H1 (cell line): ENCODE data around the gene ZNF462. TPM values are rescaled to one million over a fixed set of nuclear protein-coding genes. Genes with fewer than 3 reads are reported as not detected.

Experiments
- BACH1 ChIP-seq: IDR thresholded peaks from 2 replicates; pipeline ENCODE4 v1.6.1; 2012; ENCODE audit warnings: low read length, improper control_type of control experiment
- BRCA1 ChIP-seq: IDR thresholded peaks from 2 replicates; pipeline ENCODE4 v1.6.1; 2012; ENCODE audit warnings: low read depth, low read length, improper control_type of control experiment
- CEBPB ChIP-seq: IDR thresholded peaks from 2 replicates; pipeline ENCODE4 v1.6.1; 2012; ENCODE audit warnings: low read depth, low read length
- CTBP2 ChIP-seq: IDR thresholded peaks from 2 replicates; pipeline ENCODE4 v1.7.0; 2011; ENCODE audit warnings: borderline replicate concordance, mild to moderate bottlenecking, moderate library complexity, mixed read lengths, low read length; ENCODE audit not compliant: insufficient read depth, insufficient read length
- JUN ChIP-seq: IDR thresholded peaks from 2 replicates; pipeline ENCODE4 v1.6.1; 2011; ENCODE audit warnings: low read depth, mild to moderate bottlenecking, improper control_type of control experiment, low read length
- JUND ChIP-seq: IDR thresholded peaks from 2 replicates; pipeline ENCODE4 v1.6.1; 2011; ENCODE audit warnings: mild to moderate bottlenecking, improper control_type of control experiment, low read length
- KDM5A ChIP-seq: fragments of 200-600 bp; IDR thresholded peaks from 2 replicates; pipeline ENCODE4 v1.7.1; 2012; ENCODE audit warnings: mild to moderate bottlenecking, low read length, inconsistent platforms, mixed read lengths
- PHF8 ChIP-seq: fragments of 200-600 bp; sonication (generic); conservative IDR thresholded peaks from 2 replicates; pipeline ENCODE4 v1.7.1; 2012; ENCODE audit warnings: low read depth, mild to moderate bottlenecking, inconsistent platforms, low read length, moderate library complexity
- RNF2 ChIP-seq: fragments of 200-900, 300-1000 bp; sonication (generic); IDR thresholded peaks from 2 replicates; pipeline ENCODE4 v1.7.1; 2016; ENCODE audit warnings: borderline replicate concordance, low read depth, mild to moderate bottlenecking, antibody characterized with exemption, low read length; ENCODE audit not compliant: poor library complexity, severe bottlenecking; ENCODE audit errors: missing control alignments
- SIRT6 ChIP-seq: IDR thresholded peaks from one replicate; pipeline ENCODE4 v1.7.1; 2012; ENCODE audit warnings: low read length, inconsistent platforms
- SIX5 ChIP-seq: IDR thresholded peaks from 2 replicates; pipeline ENCODE4 v1.6.1; 2011; ENCODE audit warnings: mild to moderate bottlenecking, low read depth, low read length
- SUZ12 ChIP-seq: fragments of 200-600 bp; sonication (generic); IDR thresholded peaks from 2 replicates; pipeline ENCODE4 v1.6.1; 2012; ENCODE audit warnings: mild to moderate bottlenecking, inconsistent platforms, low read length, moderate library complexity, mixed read lengths
- polyA plus RNA-seq, 7 experiments: library from polyadenylated mRNA; depleted of rRNA in 3 of 7; stranded (reverse) in 5 of 7; unstranded in 2 of 7; fragments of >200 nt in 5 of 7; fragments of 200-250 nt in 2 of 7; gene quantifications; 1 replicate in 5 of 7; 2 replicates in 1 of 7; 4 replicates in 1 of 7; pipeline versions ENCODE4 v1.2.1 to v1.2.3, GENCODE V29; 2011 to 2013; ENCODE audit warnings: missing spikeins in 2 of 7, mixed read lengths in 2 of 7
- total RNA-seq: library from RNA; stranded (reverse); fragmentation: NEBNext Ultra II Directional; extraction: Animal tissue kit (Norgen Biotek cat#: 25700); gene quantifications from 2 replicates; pipeline ENCODE4 v1.2.1, GENCODE V29; 2021
- TF ChIP-seq, protein P1 (sequence below): fragments of 300-600 bp; sonication (generic); IDR thresholded peaks from 2 replicates; pipeline ENCODE4 v1.7.1; 2012; ENCODE audit warnings: low read length, moderate library complexity, mild to moderate bottlenecking, inconsistent platforms; ENCODE audit not compliant: insufficient replicate concordance

The ZNF462 gene
- total and polyA plus RNA-seq, 2 of the 8 experiments (the other 6 are each of a cell fraction or from before 2014, with no cell fraction given), result 30.0 to 163 TPM

GRCh38 chr9:106897236-106897635 is 34.3 kb downstream of the ZNF462 start (continued):
- TF ChIP-seq, protein P1, sequence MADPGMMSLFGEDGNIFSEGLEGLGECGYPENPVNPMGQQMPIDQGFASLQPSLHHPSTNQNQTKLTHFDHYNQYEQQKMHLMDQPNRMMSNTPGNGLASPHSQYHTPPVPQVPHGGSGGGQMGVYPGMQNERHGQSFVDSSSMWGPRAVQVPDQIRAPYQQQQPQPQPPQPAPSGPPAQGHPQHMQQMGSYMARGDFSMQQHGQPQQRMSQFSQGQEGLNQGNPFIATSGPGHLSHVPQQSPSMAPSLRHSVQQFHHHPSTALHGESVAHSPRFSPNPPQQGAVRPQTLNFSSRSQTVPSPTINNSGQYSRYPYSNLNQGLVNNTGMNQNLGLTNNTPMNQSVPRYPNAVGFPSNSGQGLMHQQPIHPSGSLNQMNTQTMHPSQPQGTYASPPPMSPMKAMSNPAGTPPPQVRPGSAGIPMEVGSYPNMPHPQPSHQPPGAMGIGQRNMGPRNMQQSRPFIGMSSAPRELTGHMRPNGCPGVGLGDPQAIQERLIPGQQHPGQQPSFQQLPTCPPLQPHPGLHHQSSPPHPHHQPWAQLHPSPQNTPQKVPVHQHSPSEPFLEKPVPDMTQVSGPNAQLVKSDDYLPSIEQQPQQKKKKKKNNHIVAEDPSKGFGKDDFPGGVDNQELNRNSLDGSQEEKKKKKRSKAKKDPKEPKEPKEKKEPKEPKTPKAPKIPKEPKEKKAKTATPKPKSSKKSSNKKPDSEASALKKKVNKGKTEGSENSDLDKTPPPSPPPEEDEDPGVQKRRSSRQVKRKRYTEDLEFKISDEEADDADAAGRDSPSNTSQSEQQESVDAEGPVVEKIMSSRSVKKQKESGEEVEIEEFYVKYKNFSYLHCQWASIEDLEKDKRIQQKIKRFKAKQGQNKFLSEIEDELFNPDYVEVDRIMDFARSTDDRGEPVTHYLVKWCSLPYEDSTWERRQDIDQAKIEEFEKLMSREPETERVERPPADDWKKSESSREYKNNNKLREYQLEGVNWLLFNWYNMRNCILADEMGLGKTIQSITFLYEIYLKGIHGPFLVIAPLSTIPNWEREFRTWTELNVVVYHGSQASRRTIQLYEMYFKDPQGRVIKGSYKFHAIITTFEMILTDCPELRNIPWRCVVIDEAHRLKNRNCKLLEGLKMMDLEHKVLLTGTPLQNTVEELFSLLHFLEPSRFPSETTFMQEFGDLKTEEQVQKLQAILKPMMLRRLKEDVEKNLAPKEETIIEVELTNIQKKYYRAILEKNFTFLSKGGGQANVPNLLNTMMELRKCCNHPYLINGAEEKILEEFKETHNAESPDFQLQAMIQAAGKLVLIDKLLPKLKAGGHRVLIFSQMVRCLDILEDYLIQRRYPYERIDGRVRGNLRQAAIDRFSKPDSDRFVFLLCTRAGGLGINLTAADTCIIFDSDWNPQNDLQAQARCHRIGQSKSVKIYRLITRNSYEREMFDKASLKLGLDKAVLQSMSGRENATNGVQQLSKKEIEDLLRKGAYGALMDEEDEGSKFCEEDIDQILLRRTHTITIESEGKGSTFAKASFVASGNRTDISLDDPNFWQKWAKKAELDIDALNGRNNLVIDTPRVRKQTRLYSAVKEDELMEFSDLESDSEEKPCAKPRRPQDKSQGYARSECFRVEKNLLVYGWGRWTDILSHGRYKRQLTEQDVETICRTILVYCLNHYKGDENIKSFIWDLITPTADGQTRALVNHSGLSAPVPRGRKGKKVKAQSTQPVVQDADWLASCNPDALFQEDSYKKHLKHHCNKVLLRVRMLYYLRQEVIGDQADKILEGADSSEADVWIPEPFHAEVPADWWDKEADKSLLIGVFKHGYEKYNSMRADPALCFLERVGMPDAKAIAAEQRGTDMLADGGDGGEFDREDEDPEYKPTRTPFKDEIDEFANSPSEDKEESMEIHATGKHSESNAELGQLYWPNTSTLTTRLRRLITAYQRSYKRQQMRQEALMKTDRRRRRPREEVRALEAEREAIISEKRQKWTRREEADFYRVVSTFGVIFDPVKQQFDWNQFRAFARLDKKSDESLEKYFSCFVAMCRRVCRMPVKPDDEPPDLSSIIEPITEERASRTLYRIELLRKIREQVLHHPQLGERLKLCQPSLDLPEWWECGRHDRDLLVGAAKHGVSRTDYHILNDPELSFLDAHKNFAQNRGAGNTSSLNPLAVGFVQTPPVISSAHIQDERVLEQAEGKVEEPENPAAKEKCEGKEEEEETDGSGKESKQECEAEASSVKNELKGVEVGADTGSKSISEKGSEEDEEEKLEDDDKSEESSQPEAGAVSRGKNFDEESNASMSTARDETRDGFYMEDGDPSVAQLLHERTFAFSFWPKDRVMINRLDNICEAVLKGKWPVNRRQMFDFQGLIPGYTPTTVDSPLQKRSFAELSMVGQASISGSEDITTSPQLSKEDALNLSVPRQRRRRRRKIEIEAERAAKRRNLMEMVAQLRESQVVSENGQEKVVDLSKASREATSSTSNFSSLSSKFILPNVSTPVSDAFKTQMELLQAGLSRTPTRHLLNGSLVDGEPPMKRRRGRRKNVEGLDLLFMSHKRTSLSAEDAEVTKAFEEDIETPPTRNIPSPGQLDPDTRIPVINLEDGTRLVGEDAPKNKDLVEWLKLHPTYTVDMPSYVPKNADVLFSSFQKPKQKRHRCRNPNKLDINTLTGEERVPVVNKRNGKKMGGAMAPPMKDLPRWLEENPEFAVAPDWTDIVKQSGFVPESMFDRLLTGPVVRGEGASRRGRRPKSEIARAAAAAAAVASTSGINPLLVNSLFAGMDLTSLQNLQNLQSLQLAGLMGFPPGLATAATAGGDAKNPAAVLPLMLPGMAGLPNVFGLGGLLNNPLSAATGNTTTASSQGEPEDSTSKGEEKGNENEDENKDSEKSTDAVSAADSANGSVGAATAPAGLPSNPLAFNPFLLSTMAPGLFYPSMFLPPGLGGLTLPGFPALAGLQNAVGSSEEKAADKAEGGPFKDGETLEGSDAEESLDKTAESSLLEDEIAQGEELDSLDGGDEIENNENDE, result no peak
- TF ChIP-seq RNF2 (no peak), KDM5A (no peak), SUZ12 (no peak), CTBP2 (no peak), PHF8 (no peak), BACH1 (no peak), JUN (no peak), SIRT6 (no peak), BRCA1 (no peak), CEBPB (no peak), SIX5 (no peak), JUND (no peak)
